ENCODE measurements around the gene WDR46.
A peak's percentile ranks its signal among the peaks of the same experiment; 100 is the strongest.
"Not testable (repeated sequence)": the region's sequence is repeated elsewhere in the genome, so short reads cannot be mapped to it uniquely, and the experiment has no call there.

The WDR46 gene

DNA sequence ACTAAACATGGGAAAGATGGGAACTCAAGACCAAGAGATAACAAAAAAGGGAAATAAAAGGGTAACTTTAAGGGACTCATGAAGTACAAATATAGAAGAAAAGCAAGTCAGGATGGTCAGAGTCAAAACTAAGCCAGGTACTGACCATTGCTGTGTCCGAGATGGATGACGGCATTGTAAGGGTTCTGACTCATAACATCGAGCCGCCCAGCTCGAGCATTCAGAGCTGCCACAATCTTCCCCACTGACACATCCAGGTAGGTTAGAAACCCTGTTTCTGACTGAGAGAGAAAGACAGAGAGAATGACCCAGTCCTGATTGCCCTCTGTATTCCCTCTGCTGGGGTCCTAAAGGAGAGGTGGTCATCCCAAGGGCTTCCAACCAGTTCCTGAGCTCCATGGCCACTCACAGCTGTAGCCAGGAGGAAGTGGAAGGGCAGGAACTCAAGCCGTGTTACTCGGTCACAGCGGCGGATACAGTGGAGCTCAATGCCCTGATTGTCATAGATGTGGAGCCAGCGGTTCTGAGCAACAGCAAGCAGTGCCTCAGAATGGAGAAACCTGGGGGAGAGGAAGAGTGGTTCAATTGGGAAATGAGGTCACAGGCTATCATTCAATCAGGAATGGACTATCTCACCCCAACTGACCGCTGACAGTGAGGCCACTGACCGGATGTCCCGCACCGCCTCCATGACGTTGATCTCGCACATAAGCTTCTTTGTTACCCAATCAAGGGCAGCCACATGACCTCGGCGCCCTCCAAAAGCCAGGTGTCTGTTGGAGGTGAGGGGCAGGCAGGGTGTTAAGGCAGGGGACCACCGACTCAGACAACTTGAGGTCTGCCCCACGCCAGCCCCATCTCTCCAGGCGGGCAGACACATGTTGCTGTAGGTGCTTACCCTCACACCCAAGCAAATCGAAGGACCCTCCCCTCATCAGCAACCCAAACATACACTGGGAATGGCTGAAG, 1.8 kb downstream of the WDR46 start:
- Mint-ChIP-seq H3K4me1 (peaks cover 44% of the 10 kb centered on the region), H3K9me3 (no peaks in the 10 kb centered on the region), H3K4me3 (peak overlapping the region; percentile 97), H3K27ac (peak overlapping the region; percentile 96), H3K36me3 (ENCODE audit: low read depth) (peaks cover 47% of the 10 kb centered on the region), H3K27me3 (no peaks in the 10 kb centered on the region)
- ATAC-seq: no peak
- DNase-seq: no peak

DNA sequence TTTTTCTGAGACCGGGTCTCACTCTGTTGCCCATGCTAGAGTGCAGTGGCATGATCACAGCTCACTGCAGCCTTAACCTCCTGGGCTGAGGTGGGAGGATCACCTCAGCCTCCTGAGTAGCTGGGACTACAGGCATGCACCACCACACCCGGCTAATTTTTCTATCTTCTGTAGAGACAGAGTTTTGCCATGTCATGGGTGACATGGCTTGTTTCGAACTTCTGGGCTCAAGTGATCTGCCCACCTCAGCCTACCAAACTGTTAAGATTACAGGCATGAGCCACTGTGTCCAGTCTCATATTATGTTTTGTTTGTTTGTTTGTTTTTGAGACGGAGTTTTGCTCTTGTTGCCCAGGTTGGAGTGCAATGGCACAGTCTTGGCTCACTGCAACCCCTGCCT, 3.8 kb downstream of the WDR46 start:
- H3K27ac Mint-ChIP-seq, H3K27me3 Mint-ChIP-seq, ATAC-seq, H3K4me3 Mint-ChIP-seq, H3K9me3 Mint-ChIP-seq, DNase-seq: not testable (repeated sequence)
- H3K4me1 Mint-ChIP-seq: peaks cover 30% of the 10 kb centered on the region
- peaks cover 39% of the 10 kb centered on the region for H3K36me3 Mint-ChIP-seq (ENCODE audit: low read depth)

DNA sequence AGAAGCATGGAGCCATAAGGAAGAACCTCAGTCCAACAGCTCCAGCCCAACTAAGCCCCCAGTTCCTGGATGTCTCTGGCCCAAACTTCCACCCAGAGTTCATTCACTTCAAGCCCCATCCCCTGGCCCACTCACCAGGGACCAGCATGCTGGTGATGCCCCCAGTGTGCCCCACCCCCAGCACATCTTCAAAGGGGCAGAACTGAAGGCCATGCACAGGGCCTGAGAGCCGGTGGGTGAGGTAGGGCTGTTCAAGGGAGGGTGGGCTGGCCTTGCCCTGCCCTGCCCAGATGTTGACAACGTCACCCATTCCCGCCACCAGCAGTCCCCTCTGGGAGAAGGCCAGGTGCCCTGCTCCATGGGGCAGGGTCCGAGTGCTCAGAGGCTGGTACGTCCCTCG, 8.5 kb downstream of the WDR46 start:
- peaks cover 26% of the 10 kb centered on the region for H3K4me1 Mint-ChIP-seq
- H3K4me3 Mint-ChIP-seq: no peak overlapping the region
- H3K27me3 Mint-ChIP-seq: no peaks in the 10 kb centered on the region
- H3K36me3 Mint-ChIP-seq (ENCODE audit: low read depth): peaks cover 28% of the 10 kb centered on the region
- ATAC-seq (no peak), DNase-seq (no peak)
- H3K9me3 Mint-ChIP-seq: no peaks in the 10 kb centered on the region
- H3K27ac Mint-ChIP-seq: peak overlapping the region; percentile 18

DNA sequence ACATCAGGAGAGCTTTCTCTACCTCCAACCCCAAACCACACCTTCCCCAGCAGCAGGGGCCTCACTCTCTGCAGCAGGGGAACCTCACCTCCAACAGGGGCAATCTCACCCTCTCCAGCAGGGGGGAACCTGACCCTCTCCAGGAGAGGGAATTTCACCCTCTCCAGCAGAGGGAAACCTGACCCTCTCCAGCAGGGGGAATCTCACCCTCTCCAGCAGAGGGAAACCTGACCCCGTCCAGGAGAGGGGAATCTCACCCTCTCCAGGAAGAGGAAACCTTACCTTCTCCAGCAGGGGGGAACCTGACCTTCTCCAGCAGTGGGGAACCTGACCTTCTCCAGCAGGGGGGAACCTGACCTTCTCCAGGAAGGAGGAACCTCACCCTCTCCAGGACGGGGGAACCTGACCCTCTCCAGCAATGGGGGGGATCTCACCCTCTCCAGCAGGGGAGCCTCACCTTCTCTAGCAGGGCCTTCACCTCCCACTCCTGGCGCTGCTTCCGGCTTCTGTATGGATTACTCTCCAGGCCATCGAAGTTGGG, 9.0 kb downstream of the WDR46 start:
- Mint-ChIP-seq H3K4me3 (no peak overlapping the region), H3K9me3 (no peaks in the 10 kb centered on the region), H3K27me3 (no peaks in the 10 kb centered on the region), H3K4me1 (peaks cover 31% of the 10 kb centered on the region), H3K27ac (peak overlapping the region; percentile 18), H3K36me3 (ENCODE audit: low read depth) (peaks cover 33% of the 10 kb centered on the region)
- DNase-seq: no peak
- ATAC-seq: no peak

DNA sequence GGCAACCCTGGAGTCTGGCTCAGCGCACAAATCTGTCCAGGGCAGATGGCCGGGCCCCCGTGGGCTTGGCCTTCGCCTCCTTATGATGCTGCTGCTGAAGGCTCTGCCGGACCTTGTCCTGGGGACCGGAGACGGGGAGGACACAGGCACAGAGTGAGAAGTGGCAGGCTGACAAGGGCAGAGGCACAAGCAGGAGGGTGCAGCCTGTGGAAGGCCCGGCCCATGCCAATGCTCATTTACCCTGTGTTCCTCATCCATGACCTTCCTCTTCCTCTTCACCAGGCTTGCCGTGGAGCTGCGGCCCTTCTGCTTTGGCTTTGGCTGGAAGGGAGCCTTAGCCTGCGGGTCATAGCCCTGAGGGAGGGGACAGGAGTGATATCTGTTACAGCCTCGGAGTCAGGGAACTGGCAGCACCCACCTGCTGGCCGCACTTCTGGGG, 9.8 kb downstream of the WDR46 start:
- Mint-ChIP-seq H3K4me3 (no peak overlapping the region), H3K36me3 (ENCODE audit: low read depth) (peaks cover 37% of the 10 kb centered on the region), H3K4me1 (peaks cover 39% of the 10 kb centered on the region), H3K27ac (no peak overlapping the region), H3K9me3 (no peaks in the 10 kb centered on the region), H3K27me3 (no peaks in the 10 kb centered on the region)
- ATAC-seq: no peak
- no peak for DNase-seq

DNA sequence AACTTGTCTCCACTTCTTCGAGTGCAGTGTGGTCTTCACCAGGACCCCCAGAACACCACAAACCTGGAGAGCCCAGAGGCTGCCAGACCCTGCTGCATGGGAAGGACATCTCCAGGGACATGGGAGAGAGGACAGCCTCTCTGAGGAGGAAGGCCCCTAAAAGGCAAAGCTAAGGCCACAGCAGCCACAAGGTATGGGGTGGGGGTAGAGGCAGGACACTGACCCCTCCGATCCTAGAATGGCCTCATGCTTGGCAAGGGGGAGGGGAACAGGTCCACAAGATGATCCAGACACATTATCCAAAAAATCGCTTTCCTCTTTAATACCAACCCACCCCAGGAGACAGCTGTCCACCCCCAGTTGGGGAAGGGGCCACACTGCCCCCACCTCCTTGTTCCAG, 10.2 kb downstream of the WDR46 start:
- Mint-ChIP-seq H3K4me3 (no peak overlapping the region), H3K4me1 (peaks cover 41% of the 10 kb centered on the region), H3K36me3 (ENCODE audit: low read depth) (peaks cover 42% of the 10 kb centered on the region), H3K9me3 (no peaks in the 10 kb centered on the region), H3K27me3 (no peaks in the 10 kb centered on the region), H3K27ac (peak overlapping the region; percentile 70)
- no peak for DNase-seq
- no peak for ATAC-seq

DNA sequence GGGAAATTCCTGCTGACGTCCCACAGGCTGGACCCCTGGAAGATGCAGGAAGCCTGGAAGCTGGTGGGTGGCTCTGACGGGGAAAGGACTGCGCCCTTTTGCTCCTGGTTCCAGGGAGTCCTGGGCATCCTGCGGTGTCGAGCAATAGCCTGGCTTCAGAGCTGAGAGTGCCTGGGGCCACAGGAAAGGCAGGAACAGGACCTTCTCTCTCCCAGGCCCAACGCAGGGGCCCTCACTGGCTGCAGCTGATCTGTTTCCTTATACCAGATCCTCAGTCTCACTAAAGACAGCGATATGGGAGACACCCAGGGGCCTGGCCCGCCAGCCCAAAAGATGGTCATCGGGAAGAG, 10.7 kb downstream of the WDR46 start:
- Mint-ChIP-seq H3K36me3 (ENCODE audit: low read depth) (peaks cover 46% of the 10 kb centered on the region), H3K4me1 (peaks cover 44% of the 10 kb centered on the region), H3K27ac (peak overlapping the region; percentile 70), H3K27me3 (no peaks in the 10 kb centered on the region), H3K9me3 (no peaks in the 10 kb centered on the region), H3K4me3 (no peak overlapping the region)
- ATAC-seq (no peak), DNase-seq (no peak)

DNA sequence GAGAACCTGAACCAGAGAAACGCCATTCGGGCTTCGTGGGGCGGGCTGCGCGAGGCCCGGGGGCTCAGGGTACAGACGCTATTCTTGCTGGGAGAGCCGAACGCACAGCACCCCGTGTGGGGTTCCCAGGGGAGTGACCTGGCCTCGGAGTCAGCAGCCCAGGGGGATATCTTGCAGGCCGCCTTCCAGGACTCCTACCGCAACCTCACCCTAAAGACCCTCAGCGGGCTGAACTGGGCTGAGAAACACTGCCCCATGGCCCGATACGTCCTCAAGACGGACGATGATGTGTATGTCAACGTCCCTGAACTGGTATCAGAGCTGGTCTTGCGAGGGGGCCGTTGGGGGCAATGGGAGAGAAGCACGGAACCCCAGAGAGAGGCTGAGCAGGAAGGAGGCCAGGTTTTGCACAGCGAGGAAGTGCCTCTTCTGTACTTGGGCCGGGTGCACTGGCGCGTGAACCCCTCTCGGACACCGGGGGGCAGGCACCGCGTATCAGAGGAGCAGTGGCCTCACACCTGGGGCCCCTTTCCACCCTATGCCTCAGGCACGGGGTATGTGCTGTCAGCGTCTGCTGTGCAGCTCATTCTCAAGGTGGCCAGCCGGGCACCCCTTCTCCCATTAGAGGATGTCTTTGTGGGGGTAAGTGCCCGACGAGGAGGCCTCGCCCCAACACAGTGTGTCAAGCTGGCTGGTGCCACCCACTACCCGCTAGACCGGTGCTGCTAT, 11.2 kb downstream of the WDR46 start:
- H3K4me1 Mint-ChIP-seq: peaks cover 49% of the 10 kb centered on the region
- DNase-seq (peak; percentile 50), ATAC-seq (peak; percentile 6)
- H3K27ac Mint-ChIP-seq: peak overlapping the region; percentile 90
- H3K36me3 Mint-ChIP-seq (ENCODE audit: low read depth): peaks cover 49% of the 10 kb centered on the region
- no peaks in the 10 kb centered on the region for H3K9me3 Mint-ChIP-seq
- H3K27me3 Mint-ChIP-seq: no peaks in the 10 kb centered on the region
- H3K4me3 Mint-ChIP-seq: peak overlapping the region; percentile 80

DNA sequence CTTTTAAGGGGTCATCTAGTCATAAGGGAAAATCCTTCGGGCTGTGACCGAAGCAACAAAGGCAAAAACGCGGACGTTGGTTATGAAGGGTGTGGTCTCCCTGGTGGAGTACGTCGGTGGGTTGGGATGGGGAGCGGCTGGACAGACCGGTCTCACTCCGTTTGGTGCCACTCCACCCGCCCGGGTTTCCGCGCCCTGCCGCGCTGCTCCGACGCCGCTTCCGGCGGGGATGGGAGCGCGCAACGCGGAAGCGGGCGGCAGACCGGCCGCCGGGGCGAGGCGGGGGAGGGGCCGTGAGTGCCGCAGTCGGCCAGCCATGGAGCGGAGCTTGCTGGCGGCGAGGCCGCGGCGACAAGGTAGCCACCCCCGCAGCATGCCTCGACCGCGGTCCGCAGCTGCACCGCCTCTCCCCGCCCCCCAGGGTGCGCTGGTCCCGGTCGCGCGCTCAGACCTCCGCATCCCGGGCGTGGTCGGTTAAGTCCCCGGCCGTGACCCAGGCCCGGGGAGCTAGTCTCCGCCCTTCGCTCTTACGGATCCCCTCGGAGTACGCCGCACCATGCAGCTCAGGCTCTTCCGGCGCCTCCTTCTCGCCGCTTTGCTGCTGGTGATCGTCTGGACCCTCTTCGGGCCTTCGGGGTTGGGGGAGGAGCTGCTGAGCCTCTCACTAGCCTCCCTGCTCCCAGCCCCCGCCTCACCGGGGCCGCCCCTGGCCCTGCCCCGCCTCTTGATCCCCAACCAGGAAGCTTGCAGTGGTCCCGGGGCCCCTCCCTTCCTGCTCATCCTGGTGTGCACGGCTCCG, 12.0 kb downstream of the WDR46 start, which contains the start of gene B3GALT4:
Gene B3GALT4 (plus strand): TSS at position 260 of the 799 bp plus-strand sequence. CDS start 297 bp downstream, at position 557.
- no peaks in the 10 kb centered on the region for H3K9me3 Mint-ChIP-seq
- H3K36me3 Mint-ChIP-seq (ENCODE audit: low read depth): peaks cover 51% of the 10 kb centered on the region
- H3K27ac Mint-ChIP-seq: peak within 1 kb of the TSS; percentile 100
- peak; percentile 87 for DNase-seq
- H3K27me3 Mint-ChIP-seq: no peaks in the 10 kb centered on the region
- ATAC-seq: peak; percentile 76
- peaks cover 54% of the 10 kb centered on the region for H3K4me1 Mint-ChIP-seq
- H3K4me3 Mint-ChIP-seq: peak within 1 kb of the TSS; percentile 99

DNA sequence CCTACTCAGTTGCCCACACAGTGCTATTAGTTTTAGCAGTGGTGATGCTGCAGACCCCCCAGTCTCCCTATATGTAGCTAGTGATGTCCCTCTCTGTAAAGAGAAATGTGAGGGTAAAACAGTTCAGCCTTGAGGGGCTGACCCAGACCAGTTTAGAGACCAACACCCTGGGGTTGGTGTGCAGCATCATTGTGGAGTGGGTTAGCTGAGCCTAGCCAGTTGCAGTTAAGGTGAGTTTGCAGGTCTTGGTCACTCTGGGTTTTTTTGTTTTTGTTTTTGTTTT, 12.5 kb downstream of the WDR46 start:
- no peaks in the 10 kb centered on the region for H3K27me3 Mint-ChIP-seq
- DNase-seq: no peak
- peaks cover 54% of the 10 kb centered on the region for H3K36me3 Mint-ChIP-seq (ENCODE audit: low read depth)
- H3K4me1 Mint-ChIP-seq: peaks cover 59% of the 10 kb centered on the region
- H3K9me3 Mint-ChIP-seq: no peaks in the 10 kb centered on the region
- ATAC-seq: peak; percentile 0
- H3K27ac Mint-ChIP-seq: peak overlapping the region; percentile 100
- H3K4me3 Mint-ChIP-seq: peak overlapping the region; percentile 99

DNA sequence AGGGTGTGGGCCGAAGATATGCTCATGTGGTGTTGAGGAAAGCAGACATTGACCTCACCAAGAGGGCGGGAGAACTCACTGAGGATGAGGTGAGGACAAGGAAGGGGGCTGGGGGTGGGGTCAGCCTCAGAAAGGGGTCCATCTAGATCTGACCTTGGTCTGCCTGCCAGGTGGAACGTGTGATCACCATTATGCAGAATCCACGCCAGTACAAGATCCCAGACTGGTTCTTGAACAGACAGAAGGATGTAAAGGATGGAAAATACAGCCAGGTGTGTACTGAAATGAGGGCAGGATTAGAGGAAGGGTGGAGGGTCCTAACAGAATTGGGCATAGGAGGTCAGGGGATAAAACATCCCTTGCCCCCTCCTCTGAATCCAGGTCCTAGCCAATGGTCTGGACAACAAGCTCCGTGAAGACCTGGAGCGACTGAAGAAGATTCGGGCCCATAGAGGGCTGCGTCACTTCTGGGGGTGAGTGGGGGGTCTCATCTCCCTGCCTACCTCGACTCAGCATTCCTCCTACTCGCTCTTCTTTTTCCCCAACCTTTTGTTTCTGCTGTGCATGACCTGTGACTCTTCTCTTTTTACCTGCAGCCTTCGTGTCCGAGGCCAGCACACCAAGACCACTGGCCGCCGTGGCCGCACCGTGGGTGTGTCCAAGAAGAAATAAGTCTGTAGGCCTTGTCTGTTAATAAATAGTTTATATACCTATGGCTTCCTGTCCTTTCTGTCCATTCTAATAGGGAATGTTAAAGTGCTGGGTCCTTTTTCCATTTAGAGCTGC, 13.1 kb downstream of the WDR46 start:
- not testable (repeated sequence) for ATAC-seq, H3K9me3 Mint-ChIP-seq
- peak overlapping the region; percentile 99 for H3K4me3 Mint-ChIP-seq

DNA sequence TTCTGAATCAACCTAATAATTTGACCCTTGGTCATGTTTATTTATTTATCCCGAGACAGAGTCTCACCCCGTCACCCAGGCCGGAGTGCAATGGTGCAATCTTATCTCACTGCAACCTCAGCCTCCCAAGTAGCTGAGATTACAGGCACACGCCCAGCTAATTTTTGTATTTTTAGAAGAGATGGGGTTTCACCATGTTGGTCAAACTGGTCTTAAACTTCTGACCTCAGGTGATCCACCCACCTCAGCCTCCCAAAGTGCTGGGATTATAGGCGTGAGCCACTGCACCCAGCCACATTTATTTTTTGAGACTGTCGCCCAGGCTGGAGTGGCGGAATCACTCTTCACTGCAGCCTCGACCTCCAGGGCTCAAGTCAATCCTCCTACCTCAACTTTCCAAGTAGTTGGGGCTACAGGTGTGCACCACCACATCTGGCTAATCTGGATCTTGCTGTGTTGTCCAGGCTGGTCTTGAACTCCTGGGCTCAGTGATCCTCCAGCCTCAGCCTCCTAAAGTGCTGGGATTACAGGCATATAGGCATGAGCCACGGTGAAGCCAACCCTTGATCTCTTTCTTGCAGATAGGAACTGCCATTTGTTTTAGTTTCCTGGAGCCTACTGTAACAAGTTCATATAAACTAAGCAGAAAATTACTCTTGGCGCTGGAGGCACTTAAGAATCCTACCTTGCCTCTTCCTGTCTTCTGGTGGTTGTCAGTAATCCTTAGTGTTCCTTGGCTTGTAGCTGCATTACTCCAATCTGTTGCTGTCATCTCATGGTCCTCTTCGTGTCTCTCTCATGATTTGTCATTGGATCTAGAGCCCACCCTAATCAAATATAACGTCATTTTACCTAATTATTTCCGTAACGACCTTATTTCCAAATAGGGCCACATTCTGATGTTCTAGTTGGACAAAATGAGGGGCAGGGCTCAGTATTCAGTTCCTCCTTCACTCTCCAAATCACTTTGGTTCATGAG, 14.8 kb downstream of the WDR46 start:
- no peak for DNase-seq
- no peak for ATAC-seq
- no peaks in the 10 kb centered on the region for H3K9me3 Mint-ChIP-seq
- H3K27me3 Mint-ChIP-seq: no peaks in the 10 kb centered on the region
- H3K4me1 Mint-ChIP-seq: peaks cover 75% of the 10 kb centered on the region
- H3K36me3 Mint-ChIP-seq (ENCODE audit: low read depth): peaks cover 58% of the 10 kb centered on the region
- H3K4me3 Mint-ChIP-seq: peak overlapping the region; percentile 99
- peak overlapping the region; percentile 100 for H3K27ac Mint-ChIP-seq

More for the DNA sequence above, 13.1 kb downstream of the WDR46 start:
- H3K36me3 Mint-ChIP-seq (ENCODE audit: low read depth): peaks cover 54% of the 10 kb centered on the region
- H3K27me3 Mint-ChIP-seq, DNase-seq: not testable (repeated sequence)
- peak overlapping the region; percentile 100 for H3K27ac Mint-ChIP-seq
- H3K4me1 Mint-ChIP-seq: peaks cover 61% of the 10 kb centered on the region

All from activated naive CD8-positive, alpha-beta T cell treated with anti-CD3 and anti-CD28 coated beads, Interleukin-2, amount 50 U/mL, for 24 hours (primary cell).